Measurements from ENCODE around the gene TROAP.

The TROAP gene

GRCh38 chr12:49340971-49341776, 18.1 kb downstream of the TROAP start:
- no peak overlapping the region for H3K4me3 ChIP-seq (ENCODE audit: low read depth, low read length)
- no peaks in the 10 kb centered on the region for H3K36me3 ChIP-seq
- TF ChIP-seq CTCF (IDR thresholded peaks at IDR 0.05; ENCODE audit: low read depth, low read length), result no peak
- DNase-seq, result no peak
- peaks cover 17% of the 10 kb centered on the region for H3K4me1 ChIP-seq
- H3K27me3 ChIP-seq, result peaks cover 12% of the 10 kb centered on the region
- H3K9me3 ChIP-seq, result no peaks in the 10 kb centered on the region

- H3K27me3 ChIP-seq, result peaks cover 16% of the 10 kb centered on the region
- TF ChIP-seq CTCF (IDR thresholded peaks at IDR 0.05; ENCODE audit: low read depth, low read length), result no peak
- H3K9me3 ChIP-seq, result no peaks in the 10 kb centered on the region
- H3K4me1 ChIP-seq, result peaks cover 17% of the 10 kb centered on the region
- DNase-seq, result no peak
- peak overlapping the region; percentile 53 for H3K4me3 ChIP-seq (ENCODE audit: low read depth, low read length)
- H3K36me3 ChIP-seq, result no peaks in the 10 kb centered on the region
Measured at GRCh38 chr12:49341777-49342065, 18.7 kb downstream of the TROAP start.

GRCh38 chr12:49342066-49342913, 19.2 kb downstream of the TROAP start:
- Histone ChIP-seq H3K27me3 (peaks cover 20% of the 10 kb centered on the region), H3K4me3 (ENCODE audit: low read depth, low read length) (peak overlapping the region; percentile 57), H3K4me1 (peaks cover 20% of the 10 kb centered on the region), H3K36me3 (no peaks in the 10 kb centered on the region), H3K9me3 (no peaks in the 10 kb centered on the region)
- DNase-seq, result peak; percentile 97
- TF ChIP-seq CTCF (IDR thresholded peaks at IDR 0.05; ENCODE audit: low read depth, low read length), result peak; percentile 89

- Histone ChIP-seq H3K4me1 (peaks cover 19% of the 10 kb centered on the region), H3K4me3 (ENCODE audit: low read depth, low read length) (peak overlapping the region; percentile 57), H3K27me3 (peaks cover 20% of the 10 kb centered on the region), H3K9me3 (no peaks in the 10 kb centered on the region), H3K36me3 (no peaks in the 10 kb centered on the region)
- no peak for DNase-seq
- no peak for TF ChIP-seq CTCF (IDR thresholded peaks at IDR 0.05; ENCODE audit: low read depth, low read length)
Measured at GRCh38 chr12:49342914-49343731, 20.1 kb downstream of the TROAP start.

GRCh38 chr12:49344486-49345050, 21.5 kb downstream of the TROAP start:
- peaks cover 20% of the 10 kb centered on the region for H3K27me3 ChIP-seq
- peak overlapping the region; percentile 58 for H3K4me3 ChIP-seq (ENCODE audit: low read depth, low read length)
- DNase-seq, result no peak
- no peaks in the 10 kb centered on the region for H3K36me3 ChIP-seq
- H3K9me3 ChIP-seq, result no peaks in the 10 kb centered on the region
- no peak for TF ChIP-seq CTCF (IDR thresholded peaks at IDR 0.05; ENCODE audit: low read depth, low read length)
- H3K4me1 ChIP-seq, result peaks cover 12% of the 10 kb centered on the region
